Endometrial microvascular endothelial cells (primary cell): ENCODE measurements around the gene NTRK3. TPM values are rescaled to one million over a fixed set of nuclear protein-coding genes. Genes with fewer than 3 reads are reported as not detected.

Source experiments
- in situ Hi-C: cut with HindIII; loops from 2 replicates; pipeline ENCODE4 v1.10.0; 2017; ENCODE audit warnings: low sequenced_read_pairs, low pct_unique_long_range_greater_than_20kb; ENCODE audit errors: inconsistent ontology term
- total RNA-seq: library from RNA; depleted of rRNA; stranded (reverse); fragments of >200 nt; gene quantifications from one replicate; pipeline ENCODE4 v1.2.3, GENCODE V29; 2015; ENCODE audit errors: inconsistent ontology term

NTRK3 gene
- total RNA-seq, 1 donor from 2014 or later = not detected

- in situ Hi-C loops = no loop called here
Observed at GRCh38 chr15:88021601-88022000, 234.9 kb downstream of the NTRK3 start.

- in situ Hi-C loops = no loop called here
Observed at GRCh38 chr15:88020806-88021205, 235.7 kb downstream of the NTRK3 start.

- in situ Hi-C loops = no loop called here
Observed at GRCh38 chr15:88019656-88020055, 236.9 kb downstream of the NTRK3 start.

- in situ Hi-C loops = no loop called here
Observed at GRCh38 chr15:88018869-88019641, 237.5 kb downstream of the NTRK3 start.

- in situ Hi-C loops = no loop called here
Observed at GRCh38 chr15:88017753-88018152, 238.8 kb downstream of the NTRK3 start.

DNA sequence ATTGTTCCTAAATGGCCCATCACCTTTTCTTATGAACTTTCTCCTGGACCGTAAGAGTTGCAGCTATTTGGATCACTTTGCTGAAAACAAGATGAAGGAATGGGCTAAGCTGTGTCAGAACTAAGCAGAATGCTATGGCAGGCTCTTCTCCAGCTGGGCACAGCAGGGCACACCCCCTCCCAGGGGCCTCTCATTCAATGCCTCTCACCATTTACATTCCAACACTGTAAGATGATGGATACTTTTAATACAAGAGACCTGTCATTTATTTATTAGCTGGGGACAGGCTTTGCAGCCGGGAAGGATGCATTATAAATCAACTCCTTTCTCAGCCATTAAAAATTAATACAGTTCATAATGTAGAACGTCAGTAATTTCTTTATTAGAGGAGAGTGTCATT lies 240.1 kb downstream of the NTRK3 start:
- in situ Hi-C loops = no loop called here

GRCh38 chr15:88015228-88015860 lies 241.2 kb downstream of the NTRK3 start:
- in situ Hi-C loops = no loop called here

DNA sequence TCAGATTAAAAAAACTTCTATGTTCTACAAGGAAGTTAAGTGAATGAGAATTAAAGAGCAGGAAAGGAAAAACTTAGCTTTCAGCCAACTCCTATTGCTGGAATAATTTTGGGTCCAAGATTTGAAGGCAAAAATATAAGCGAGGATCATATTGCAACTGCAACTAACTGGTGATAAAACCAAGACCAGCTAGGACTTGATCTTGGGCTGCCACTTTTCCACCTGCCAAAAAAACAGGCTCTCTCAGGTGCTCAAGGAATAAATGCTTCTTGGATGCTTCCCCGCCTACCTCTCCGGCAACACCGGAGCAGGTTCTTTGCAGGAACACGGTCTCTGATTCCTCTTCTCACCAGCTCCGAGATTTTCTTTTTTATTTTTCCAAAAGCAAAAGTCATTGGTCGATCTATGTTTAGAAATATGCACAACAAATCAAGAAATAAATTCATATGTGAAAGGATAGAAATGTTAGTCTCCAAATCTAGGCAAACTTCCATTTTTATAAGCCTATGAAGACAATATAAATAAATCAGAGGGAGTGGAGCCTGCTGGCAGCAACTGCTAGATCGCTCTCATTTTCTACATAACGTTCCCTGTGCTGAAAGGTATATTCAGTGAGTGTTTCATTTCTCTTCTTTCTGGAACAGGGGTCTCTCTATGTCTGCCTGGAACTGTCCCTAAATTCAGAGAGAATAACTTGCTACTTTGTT lies 241.9 kb downstream of the NTRK3 start:
- in situ Hi-C loops = no loop called here

DNA sequence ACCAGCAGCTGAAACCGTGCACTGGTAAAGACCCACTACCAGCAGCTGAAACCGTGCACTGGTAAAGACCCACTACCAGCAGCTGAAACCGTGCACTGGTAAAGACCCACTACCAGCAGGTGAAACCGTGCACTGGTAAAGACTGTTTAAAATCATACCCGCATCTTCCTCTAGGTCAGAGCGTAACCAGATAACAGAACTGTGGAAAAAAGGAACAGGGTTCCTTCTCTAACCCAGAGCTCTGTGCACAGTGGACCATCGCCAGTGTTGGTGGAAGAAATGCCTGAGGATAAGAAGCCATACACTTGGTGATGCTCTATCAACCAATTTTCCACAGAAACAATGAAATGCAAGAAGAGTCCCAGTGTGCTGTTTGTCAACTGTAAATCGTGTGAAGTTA lies 243.4 kb downstream of the NTRK3 start:
- in situ Hi-C loops = no loop called here

DNA sequence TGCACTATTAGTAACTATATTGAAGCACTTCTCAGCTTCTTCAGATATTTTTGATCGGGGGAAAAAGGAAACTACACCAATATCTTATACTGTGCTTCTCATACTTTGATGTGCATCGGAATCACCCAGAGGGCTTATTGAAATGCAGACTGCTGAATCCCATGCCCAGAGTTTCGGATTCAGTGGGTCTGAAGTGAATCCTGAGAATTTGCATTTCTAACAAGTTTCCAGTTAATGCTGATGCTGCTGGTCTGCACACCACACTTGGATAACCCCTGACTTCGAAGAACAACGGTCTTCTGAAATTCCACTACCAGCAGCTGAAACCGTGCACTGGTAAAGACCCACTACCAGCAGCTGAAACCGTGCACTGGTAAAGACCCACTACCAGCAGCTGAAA lies 243.9 kb downstream of the NTRK3 start:
- in situ Hi-C loops = no loop called here

DNA sequence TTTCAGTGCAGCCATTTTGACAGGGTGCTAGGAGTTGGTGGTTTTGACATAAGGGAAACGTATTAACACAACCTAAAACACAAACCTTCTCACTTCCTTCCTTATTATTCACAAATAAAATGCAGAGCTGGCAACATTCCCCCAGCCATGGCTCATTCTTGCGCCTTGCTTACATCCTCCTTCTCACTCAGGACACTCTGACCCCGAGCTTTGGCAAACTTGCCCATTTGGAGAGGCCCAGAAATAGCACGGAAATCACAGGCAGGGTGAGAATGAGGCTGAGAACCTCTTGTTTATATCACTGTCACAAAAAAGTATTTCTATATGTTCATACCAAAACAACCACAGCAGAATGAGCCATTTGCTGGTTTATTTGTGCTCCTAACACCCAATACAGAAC lies 244.3 kb downstream of the NTRK3 start:
- in situ Hi-C loops = no loop called here

DNA sequence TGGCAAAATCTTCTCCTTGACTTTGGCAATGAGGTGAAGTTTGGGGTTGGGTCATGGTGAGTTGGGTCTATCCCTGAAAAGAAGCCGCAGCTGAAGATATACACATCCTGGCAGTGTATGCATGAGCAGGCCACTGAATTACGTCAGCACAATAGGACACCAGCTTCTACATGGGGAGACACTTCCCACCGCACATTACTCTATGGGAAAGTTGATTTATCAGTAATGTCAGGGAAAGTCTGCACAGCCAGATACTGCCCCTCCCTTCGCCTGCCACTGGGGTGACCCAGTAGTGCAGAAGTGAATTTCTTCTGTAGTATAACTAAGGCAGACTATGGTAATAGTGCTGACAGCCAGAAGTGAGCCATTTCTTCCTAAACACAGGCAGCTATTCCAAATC lies 245.0 kb downstream of the NTRK3 start:
- in situ Hi-C loops = no loop called here

GRCh38 chr15:88006146-88006545 lies 250.4 kb downstream of the NTRK3 start:
- in situ Hi-C loops = no loop called here

DNA sequence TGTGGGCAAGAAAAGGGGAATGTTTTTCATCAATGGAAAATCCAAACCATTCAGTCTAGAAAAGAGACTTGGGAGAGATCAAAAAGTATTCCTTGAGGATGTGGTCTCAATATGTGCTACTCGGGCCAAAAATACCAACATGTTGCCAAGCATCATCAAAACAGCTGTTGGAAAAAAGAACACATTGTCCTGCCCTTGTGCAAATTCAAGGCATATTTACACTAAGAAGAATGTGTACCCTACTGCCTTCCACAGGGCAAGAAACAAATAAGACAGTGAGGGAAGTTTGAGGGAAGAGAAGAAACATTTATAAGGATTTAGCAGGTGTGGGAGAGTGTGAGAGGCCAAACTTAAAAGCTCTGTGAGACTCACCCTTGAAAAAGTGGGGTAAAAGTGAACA lies 252.1 kb downstream of the NTRK3 start:
- in situ Hi-C loops = no loop called here

- in situ Hi-C loops = no loop called here
Observed at GRCh38 chr15:88003541-88004327, 252.8 kb downstream of the NTRK3 start.

GRCh38 chr15:88002706-88003105 lies 253.8 kb downstream of the NTRK3 start:
- in situ Hi-C loops = no loop called here

- in situ Hi-C loops = no loop called here
Observed at GRCh38 chr15:87998630-87999029, 257.9 kb downstream of the NTRK3 start.

DNA sequence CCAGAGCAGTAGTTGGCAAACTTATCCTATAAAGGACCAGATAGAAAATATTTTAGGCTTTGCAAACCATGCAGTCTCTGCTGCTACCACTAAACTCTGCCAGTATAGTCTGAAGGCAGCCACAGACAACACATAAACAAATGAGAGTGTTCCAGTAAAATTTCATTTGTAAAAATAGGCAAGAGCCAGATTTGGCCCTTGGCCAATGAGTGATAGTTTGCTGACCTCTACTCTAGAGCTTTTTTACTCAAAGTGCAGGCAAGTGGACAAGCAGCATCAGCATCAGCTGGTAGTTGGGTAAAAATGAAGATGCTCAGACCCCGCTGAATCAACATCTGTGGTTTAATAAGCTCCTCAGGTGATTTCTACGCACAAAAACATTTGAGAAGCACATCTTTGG lies 269.8 kb downstream of the NTRK3 start:
- in situ Hi-C loops = no loop called here

DNA sequence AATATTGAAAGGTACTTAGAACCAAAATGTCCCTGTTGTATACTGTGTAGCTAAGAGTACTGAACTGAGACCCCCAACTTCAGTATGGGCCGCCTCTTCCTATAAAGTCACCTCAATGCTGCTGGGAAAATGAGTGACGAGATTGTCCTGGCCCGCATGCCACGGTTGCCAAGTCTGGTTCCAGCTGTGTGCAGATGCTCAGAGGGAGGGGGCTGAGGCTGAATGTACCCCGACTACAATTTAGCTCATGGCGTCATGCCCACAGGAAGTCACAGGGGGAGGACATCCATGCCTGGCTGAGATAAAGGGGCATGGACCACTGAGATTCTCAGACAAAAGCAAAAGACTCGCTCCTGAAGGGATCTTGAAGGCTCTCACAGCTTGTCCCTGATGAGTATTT lies 271.1 kb downstream of the NTRK3 start:
- in situ Hi-C loops = no loop called here
